Activated T-helper 2 cell treated with anti-CD3 and anti-CD28 coated beads, Interferon-gamma antibody, Interleukin-2, Interleukin-4, amounts not matched to agents 10 μg/mL and 5 μg/mL and 100 μg/mL, durations not matched to agents 14 hours and 24 hours and 36 hours (primary cell): Measurements from ENCODE around the gene KLHL9. TPM values are rescaled to one million over a fixed set of nuclear protein-coding genes. Genes with fewer than 3 reads are reported as not detected.

Experiments
- total RNA-seq: library from RNA; stranded (reverse); gene quantifications from 2 replicates; pipeline ENCODE4 v1.2.3, GENCODE V29; 2022

The KLHL9 gene
- total RNA-seq, 1 donor from 2014 or later: 15.8 TPM

Other genes starting within 250 kb of the KLHL9 start
- gene IFNW1, start 193.6 kb downstream of the KLHL9 start, total RNA-seq: not detected in 2 replicates
- not detected in 2 replicates for gene IFNA21, start 168.7 kb downstream of the KLHL9 start, total RNA-seq
- not detected in 2 replicates for gene IFNA4, start 147.8 kb downstream of the KLHL9 start, total RNA-seq
- not detected in 2 replicates for gene IFNA7, start 133.2 kb downstream of the KLHL9 start, total RNA-seq
- not detected in 2 replicates for gene IFNA10, start 128.3 kb downstream of the KLHL9 start, total RNA-seq
- not detected in 2 replicates for gene IFNA16, start 118.1 kb downstream of the KLHL9 start, total RNA-seq
- gene IFNA17, start 107.2 kb downstream of the KLHL9 start, total RNA-seq: not detected in 2 replicates
- not detected in 2 replicates for gene IFNA14, start 95.4 kb downstream of the KLHL9 start, total RNA-seq
- gene IFNA5, start 30.1 kb downstream of the KLHL9 start, total RNA-seq: not detected in 2 replicates
- not detected in 2 replicates for gene IFNA6, start 15.5 kb upstream of the KLHL9 start, total RNA-seq
- gene IFNA13, start 32.7 kb upstream of the KLHL9 start, total RNA-seq: not detected in 2 replicates
- gene IFNA2, start 50.0 kb upstream of the KLHL9 start, total RNA-seq: not detected in 2 replicates
- gene IFNA8, start 73.7 kb upstream of the KLHL9 start, total RNA-seq: not detected in 2 replicates
- gene IFNA1, start 105.0 kb upstream of the KLHL9 start, total RNA-seq: not detected in 2 replicates
- not detected in 2 replicates for gene IFNE, start 146.9 kb upstream of the KLHL9 start, total RNA-seq